K562 (cell line): ENCODE data around the gene ASIP. TPM values are rescaled to one million over a fixed set of nuclear protein-coding genes. Genes with fewer than 3 reads are reported as not detected.

Source experiments
- BRCA1 ChIP-seq, 2 experiments: fragments of 450-650 bp in 1 of 2; sonication (generic) in 1 of 2; formaldehyde crosslinking in 1 of 2; IDR thresholded peaks; 2 replicates each; pipeline versions ENCODE4 v1.5.0 to v1.6.1; 2017 to 2020; ENCODE audit warnings: mild to moderate bottlenecking in 1 of 2, missing genetic modification reagents in 1 of 2
- DNMT1 ChIP-seq: fragments of 450-650 bp; IDR thresholded peaks from 2 replicates; pipeline ENCODE4 v1.6.1; 2016; ENCODE audit warnings: antibody characterized with exemption, mild to moderate bottlenecking
- E2F4 ChIP-seq: sonication (generic); formaldehyde crosslinking; IDR thresholded peaks from 2 replicates; pipeline ENCODE4 v1.8.0; 2022; ENCODE audit warnings: mild to moderate bottlenecking, low read depth, missing genetic modification reagents
- ELF1 ChIP-seq: fragments of 200-800 bp; sonication (Bioruptor generic); IDR thresholded peaks from 2 replicates; pipeline ENCODE4 v1.6.1; 2016; ENCODE audit warnings: missing genetic modification characterization, missing compliant biosample characterization
- HNRNPLL ChIP-seq: fragments of 200-400 bp; formaldehyde crosslinking; IDR thresholded peaks from 2 replicates; pipeline ENCODE4 v1.6.1; 2017; ENCODE audit warnings: low read length, low read depth, mild to moderate bottlenecking; ENCODE audit not compliant: poor library complexity, severe bottlenecking
- HNRNPUL1 ChIP-seq: fragments of 200-400 bp; formaldehyde crosslinking; IDR thresholded peaks from 2 replicates; pipeline ENCODE4 v1.6.1; 2017; ENCODE audit warnings: low read length
- MTA1 ChIP-seq: fragments of 450-650 bp; IDR thresholded peaks from 2 replicates; pipeline ENCODE4 v1.6.1; 2017; ENCODE audit warnings: borderline replicate concordance
- NCOA6 ChIP-seq: fragments of 450-650 bp; IDR thresholded peaks from 2 replicates; pipeline ENCODE4 v1.6.1; 2017; ENCODE audit warnings: mild to moderate bottlenecking
- PTBP1 ChIP-seq: fragments of 200-400 bp; formaldehyde crosslinking; IDR thresholded peaks from 2 replicates; pipeline ENCODE4 v1.6.1; 2017; ENCODE audit warnings: low read depth, low read length
- SIX5 ChIP-seq, 2 experiments: IDR thresholded peaks; 2 replicates each; pipeline ENCODE4 v1.6.1; 2011; ENCODE audit warnings: low read length in 2 of 2, borderline replicate concordance in 1 of 2, low read depth in 1 of 2, mild to moderate bottlenecking in 1 of 2, moderate library complexity in 1 of 2; ENCODE audit not compliant: insufficient read depth in 1 of 2
- SMARCA4 ChIP-seq: fragments of 450-650 bp; IDR thresholded peaks from 2 replicates; pipeline ENCODE4 v1.6.1; 2016
- TCF7L2 ChIP-seq: fragments of 150-350 bp; IDR thresholded peaks from 2 replicates; pipeline ENCODE4 v1.6.1; 2016; ENCODE audit warnings: low read depth, mild to moderate bottlenecking, low read length, moderate library complexity
- TCFL5 ChIP-seq: fragments of 250-450 bp; sonication (Bioruptor Pico); conservative IDR thresholded peaks from 2 replicates; pipeline ENCODE4 v1.6.1; 2021; ENCODE audit warnings: mild to moderate bottlenecking, moderate library complexity, matching md5 sums
- ZBTB26 ChIP-seq: fragments of 450-650 bp; formaldehyde crosslinking; IDR thresholded peaks from 2 replicates; pipeline ENCODE4 v1.4.0; 2022; ENCODE audit warnings: missing genetic modification characterization
- ZNF561 ChIP-seq: fragments of 450-650 bp; formaldehyde crosslinking; conservative IDR thresholded peaks from 2 replicates; pipeline ENCODE4 v1.4.0; 2020; ENCODE audit warnings: mild to moderate bottlenecking, moderate library complexity
- ZNF717 ChIP-seq: fragments of 250-450 bp; sonication (Bioruptor Pico); IDR thresholded peaks from 2 replicates; pipeline ENCODE4 v1.5.0; 2021
- polyA plus RNA-seq, 8 experiments: library from polyadenylated mRNA; depleted of rRNA in 4 of 8; stranded (reverse) in 5 of 8; unstranded in 3 of 8; fragments of >200 nt; fragmentation: Nextera tagmentation in 2 of 8; fragmentation: Illumina TruSeq in 1 of 8; extraction: Ambion mirVana in 2 of 8; extraction: Trizol in 1 of 8; gene quantifications; 2 replicates each; pipeline versions ENCODE4 v1.2.1 to v1.2.3, GENCODE V29; 2011 to 2014; ENCODE audit warnings: inconsistent platforms in 1 of 8, missing spikeins in 1 of 8
- total RNA-seq, 7 experiments: library from RNA; depleted of rRNA in 6 of 7; stranded (reverse); fragments of >200 nt in 6 of 7; fragmentation: Illumina TruSeq in 2 of 7; extraction: Trizol in 2 of 7; gene quantifications; 2 replicates each; pipeline versions ENCODE4 v1.2.1 to v1.2.3, GENCODE V29; 2011 to 2021; ENCODE audit warnings: low replicate concordance in 1 of 7
- TF ChIP-seq, protein P1 (sequence below), 2 experiments: fragments of 450-650 bp in 1 of 2; sonication (generic) in 1 of 2; formaldehyde crosslinking in 1 of 2; IDR thresholded peaks; 2 replicates each; pipeline versions ENCODE4 v1.7.1 to v1.9.0; 2016 to 2022; ENCODE audit warnings: inconsistent platforms in 1 of 2, mild to moderate bottlenecking in 1 of 2, missing genetic modification reagents in 1 of 2

Gene ASIP
- total and polyA plus RNA-seq, 9 of the 15 experiments (the other 6 are each of a cell fraction or from before 2014, with no cell fraction given) = not detected

- TF ChIP-seq SMARCA4 (no peak), ZBTB26 (CRISPR knock-in tag) (no peak), MTA1 (no peak), ELF1 (tag) (peak; percentile 83), ZNF561 (CRISPR knock-in tag) (no peak), HNRNPLL (no peak), SIX5 (IDR thresholded peaks at IDR 0.05; ENCODE audit: borderline replicate concordance in 1 of 2, insufficient read depth in 1 of 2, low read depth in 1 of 2, low read length in 2 of 2) (peak; percentile 80 to 85), E2F4 (no peak), PTBP1 (no peak), DNMT1 (no peak), NCOA6 (no peak), TCF7L2 (no peak), TCFL5 (CRISPR knock-in tag) (no peak), HNRNPUL1 (no peak), ZNF717 (no peak), BRCA1 (IDR thresholded peaks at IDR 0.05) (no peak), BRCA1 (CRISPR knock-in tag; IDR thresholded peaks at IDR 0.05) (no peak)
- TF ChIP-seq, protein P1, sequence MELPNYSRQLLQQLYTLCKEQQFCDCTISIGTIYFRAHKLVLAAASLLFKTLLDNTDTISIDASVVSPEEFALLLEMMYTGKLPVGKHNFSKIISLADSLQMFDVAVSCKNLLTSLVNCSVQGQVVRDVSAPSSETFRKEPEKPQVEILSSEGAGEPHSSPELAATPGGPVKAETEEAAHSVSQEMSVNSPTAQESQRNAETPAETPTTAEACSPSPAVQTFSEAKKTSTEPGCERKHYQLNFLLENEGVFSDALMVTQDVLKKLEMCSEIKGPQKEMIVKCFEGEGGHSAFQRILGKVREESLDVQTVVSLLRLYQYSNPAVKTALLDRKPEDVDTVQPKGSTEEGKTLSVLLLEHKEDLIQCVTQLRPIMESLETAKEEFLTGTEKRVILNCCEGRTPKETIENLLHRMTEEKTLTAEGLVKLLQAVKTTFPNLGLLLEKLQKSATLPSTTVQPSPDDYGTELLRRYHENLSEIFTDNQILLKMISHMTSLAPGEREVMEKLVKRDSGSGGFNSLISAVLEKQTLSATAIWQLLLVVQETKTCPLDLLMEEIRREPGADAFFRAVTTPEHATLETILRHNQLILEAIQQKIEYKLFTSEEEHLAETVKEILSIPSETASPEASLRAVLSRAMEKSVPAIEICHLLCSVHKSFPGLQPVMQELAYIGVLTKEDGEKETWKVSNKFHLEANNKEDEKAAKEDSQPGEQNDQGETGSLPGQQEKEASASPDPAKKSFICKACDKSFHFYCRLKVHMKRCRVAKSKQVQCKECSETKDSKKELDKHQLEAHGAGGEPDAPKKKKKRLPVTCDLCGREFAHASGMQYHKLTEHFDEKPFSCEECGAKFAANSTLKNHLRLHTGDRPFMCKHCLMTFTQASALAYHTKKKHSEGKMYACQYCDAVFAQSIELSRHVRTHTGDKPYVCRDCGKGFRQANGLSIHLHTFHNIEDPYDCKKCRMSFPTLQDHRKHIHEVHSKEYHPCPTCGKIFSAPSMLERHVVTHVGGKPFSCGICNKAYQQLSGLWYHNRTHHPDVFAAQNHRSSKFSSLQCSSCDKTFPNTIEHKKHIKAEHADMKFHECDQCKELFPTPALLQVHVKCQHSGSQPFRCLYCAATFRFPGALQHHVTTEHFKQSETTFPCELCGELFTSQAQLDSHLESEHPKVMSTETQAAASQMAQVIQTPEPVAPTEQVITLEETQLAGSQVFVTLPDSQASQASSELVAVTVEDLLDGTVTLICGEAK (IDR thresholded peaks at IDR 0.05) = peak; percentile 34; the same call in 1 of the 2 replicates
- TF ChIP-seq, protein P1 (CRISPR knock-in tag; IDR thresholded peaks at IDR 0.05) = no peak
These were observed 61.7 kb downstream of the ASIP start, which contains the start of gene AHCY (continued) for GRCh38 chr20:34302723-34303533.
